Cardiac muscle cell (in vitro differentiated cells and primary cell): ENCODE measurements around the gene GRAMD1C. TPM values are rescaled to one million over a fixed set of nuclear protein-coding genes. Genes with fewer than 3 reads are reported as not detected.

Experiments
- DNase-seq, 2 donors: peaks; one replicate each; pipeline versions ENCODE4 v3.0.0 to v3.0.0-alpha.2; 2010 to 2017; ENCODE audit warnings: low read depth in 1 of 2, low spot score in 1 of 2
- H3K27ac ChIP-seq: fragments of 200-600 bp; sonication (generic); 2 replicates; pipeline ENCODE4 v1.5.1; 2016
- H3K27me3 ChIP-seq: fragments of 200-600 bp; sonication (generic); 2 replicates; pipeline ENCODE4 v1.6.0; 2016; ENCODE audit warnings: control low read depth
- H3K36me3 ChIP-seq: fragments of 200-600 bp; sonication (generic); 2 replicates; pipeline ENCODE4 v1.5.1; 2016; ENCODE audit warnings: control low read depth
- H3K4me1 ChIP-seq: fragments of 200-600 bp; sonication (generic); 2 replicates; pipeline ENCODE4 v1.8.1; 2017; ENCODE audit warnings: low read depth, mild to moderate bottlenecking, mixed run types
- H3K4me3 ChIP-seq: fragments of 200-600 bp; sonication (generic); 2 replicates; pipeline ENCODE4 v1.5.1; 2016; ENCODE audit warnings: mild to moderate bottlenecking
- H3K9me3 ChIP-seq: fragments of 200-600 bp; sonication (generic); 2 replicates; pipeline ENCODE4 v1.5.1; 2017; ENCODE audit warnings: low read depth, mild to moderate bottlenecking, control low read depth
- CTCF ChIP-seq: IDR thresholded peaks from 2 replicates; pipeline ENCODE4 v1.5.1; 2012; ENCODE audit warnings: low read depth, mild to moderate bottlenecking, low read length
- polyA plus RNA-seq: library from polyadenylated mRNA; unstranded; fragments of >200 nt; fragmentation: Nextera tagmentation; extraction: Ambion mirVana; gene quantifications from 2 replicates; pipeline ENCODE4 v1.2.1, GENCODE V29; 2016
- total RNA-seq: library from RNA; depleted of rRNA; stranded (reverse); fragments of >200 nt; gene quantifications from 2 replicates; pipeline ENCODE4 v1.2.3, GENCODE V29; 2016

Gene GRAMD1C
- total and polyA plus RNA-seq, 2 experiments from 2014 or later = 0.31 to 6.5 TPM

- no peak overlapping the region for H3K27ac ChIP-seq
- DNase-seq = no peak
- no peaks in the 10 kb centered on the region for H3K9me3 ChIP-seq
- H3K4me3 ChIP-seq = no peak overlapping the region
- no peaks in the 10 kb centered on the region for H3K4me1 ChIP-seq
- H3K36me3 ChIP-seq = peaks cover 51% of the 10 kb centered on the region
- no peak for TF ChIP-seq CTCF
- H3K27me3 ChIP-seq = no peaks in the 10 kb centered on the region
These were observed 33.9 kb upstream of the GRAMD1C start for GRCh38 chr3:113804661-113805060.

GRCh38 chr3:113805249-113805648, 33.3 kb upstream of the GRAMD1C start:
- TF ChIP-seq CTCF = no peak
- Histone ChIP-seq H3K9me3 (no peaks in the 10 kb centered on the region), H3K4me3 (no peak overlapping the region), H3K27ac (no peak overlapping the region), H3K36me3 (peaks cover 52% of the 10 kb centered on the region), H3K27me3 (no peaks in the 10 kb centered on the region), H3K4me1 (no peaks in the 10 kb centered on the region)
- no peak for DNase-seq

GRCh38 chr3:113812854-113813253, 25.7 kb upstream of the GRAMD1C start:
- Histone ChIP-seq H3K4me1 (no peaks in the 10 kb centered on the region), H3K27me3 (no peaks in the 10 kb centered on the region), H3K4me3 (no peak overlapping the region), H3K27ac (no peak overlapping the region), H3K36me3 (peaks cover 18% of the 10 kb centered on the region), H3K9me3 (no peaks in the 10 kb centered on the region)
- DNase-seq = no peak
- no peak for TF ChIP-seq CTCF

- no peaks in the 10 kb centered on the region for H3K4me1 ChIP-seq
- H3K27ac ChIP-seq = no peak overlapping the region
- no peak for DNase-seq
- TF ChIP-seq CTCF = no peak
- no peaks in the 10 kb centered on the region for H3K36me3 ChIP-seq
- H3K9me3 ChIP-seq = no peaks in the 10 kb centered on the region
- no peaks in the 10 kb centered on the region for H3K27me3 ChIP-seq
- no peak overlapping the region for H3K4me3 ChIP-seq
These were observed 18.7 kb upstream of the GRAMD1C start for GRCh38 chr3:113819866-113820265.

GRCh38 chr3:113825090-113825489, 13.5 kb upstream of the GRAMD1C start:
- H3K9me3 ChIP-seq = no peaks in the 10 kb centered on the region
- TF ChIP-seq CTCF = peak; percentile 27
- H3K36me3 ChIP-seq = no peaks in the 10 kb centered on the region
- peak in 1 of 2 donors; percentile 14 for DNase-seq
- H3K4me3 ChIP-seq = no peak overlapping the region
- no peaks in the 10 kb centered on the region for H3K4me1 ChIP-seq
- no peak overlapping the region for H3K27ac ChIP-seq
- H3K27me3 ChIP-seq = no peaks in the 10 kb centered on the region

- H3K27ac ChIP-seq = no peak overlapping the region
- H3K4me1 ChIP-seq = no peaks in the 10 kb centered on the region
- H3K27me3 ChIP-seq = no peaks in the 10 kb centered on the region
- no peak for TF ChIP-seq CTCF
- no peak for DNase-seq
- H3K9me3 ChIP-seq = no peaks in the 10 kb centered on the region
- no peaks in the 10 kb centered on the region for H3K36me3 ChIP-seq
- H3K4me3 ChIP-seq = no peak overlapping the region
These were observed 10.0 kb upstream of the GRAMD1C start for GRCh38 chr3:113828600-113828999.
